Measurements from ENCODE around the gene CACFD1. TPM values are rescaled to one million over a fixed set of nuclear protein-coding genes. Genes with fewer than 3 reads are reported as not detected.

CACFD1 gene
- total RNA-seq, 1 donor from 2014 or later, result 6.5 TPM

- no peak for DNase-seq (ENCODE audit: low read depth in 2 of 2)
Measured at GRCh38 chr9:133496861-133497842, 37.4 kb downstream of the CACFD1 start.

GRCh38 chr9:133499132-133499891 is 39.5 kb downstream of the CACFD1 start:
- no peak for DNase-seq (ENCODE audit: low read depth in 2 of 2)

GRCh38 chr9:133499892-133500270 is 40.1 kb downstream of the CACFD1 start:
- no peak for DNase-seq (ENCODE audit: low read depth in 2 of 2)

- DNase-seq (ENCODE audit: low read depth in 2 of 2), result no peak
Measured at GRCh38 chr9:133502112-133502511, 42.3 kb downstream of the CACFD1 start.

- no peak for DNase-seq (ENCODE audit: low read depth in 2 of 2)
Measured at GRCh38 chr9:133505186-133505830, 45.5 kb downstream of the CACFD1 start.

- no peak for DNase-seq (ENCODE audit: low read depth in 2 of 2)
Measured at GRCh38 chr9:133505901-133506652, 46.3 kb downstream of the CACFD1 start.

- DNase-seq (ENCODE audit: low read depth in 2 of 2), result peak in 1 of 2 donors; percentile 28
Measured at GRCh38 chr9:133506653-133507038, 46.9 kb downstream of the CACFD1 start.

- DNase-seq (ENCODE audit: low read depth in 2 of 2), result no peak
Measured at GRCh38 chr9:133507246-133507965, 47.6 kb downstream of the CACFD1 start.

- no peak for DNase-seq (ENCODE audit: low read depth in 2 of 2)
Measured at GRCh38 chr9:133508046-133508445, 48.3 kb downstream of the CACFD1 start.

- no peak for DNase-seq (ENCODE audit: low read depth in 2 of 2)
Measured at GRCh38 chr9:133509179-133510083, 49.7 kb downstream of the CACFD1 start.

- DNase-seq (ENCODE audit: low read depth in 2 of 2), result no peak
Measured at GRCh38 chr9:133510926-133511505, 51.2 kb downstream of the CACFD1 start.

- no peak for DNase-seq (ENCODE audit: low read depth in 2 of 2)
Measured at GRCh38 chr9:133511607-133512006, 51.8 kb downstream of the CACFD1 start.

- no peak for DNase-seq (ENCODE audit: low read depth in 2 of 2)
Measured at GRCh38 chr9:133512253-133513213, 52.8 kb downstream of the CACFD1 start.

- no peak for DNase-seq (ENCODE audit: low read depth in 2 of 2)
Measured at GRCh38 chr9:133513214-133514100, 53.7 kb downstream of the CACFD1 start.

GRCh38 chr9:133514460-133515239 is 54.9 kb downstream of the CACFD1 start:
- DNase-seq (ENCODE audit: low read depth in 2 of 2), result no peak

- DNase-seq (ENCODE audit: low read depth in 2 of 2), result no peak
Measured at GRCh38 chr9:133515240-133515610, 55.4 kb downstream of the CACFD1 start.

Data from dermis microvascular lymphatic vessel endothelial cell (primary cell).